ACC112 (cell line): Measurements from ENCODE around the gene STT3B.

Experiments used
- H2AFZ ChIP-seq: fragments of 200-600 bp; sonication (generic); one replicate; pipeline ENCODE4 v1.6.0; 2017; ENCODE audit warnings: antibody characterized with exemption, low read length; ENCODE audit not compliant: unreplicated experiment
- H3K27ac ChIP-seq: fragments of 200-600 bp; sonication (generic); 2 replicates; pipeline ENCODE4 v1.5.1; 2014; ENCODE audit warnings: low read depth, mild to moderate bottlenecking, antibody characterized with exemption, low read length, moderate library complexity
- H3K27me3 ChIP-seq: fragments of 200-600 bp; sonication (generic); 2 replicates; pipeline ENCODE4 v1.6.1; 2014; ENCODE audit warnings: mild to moderate bottlenecking, antibody characterized with exemption, low read length, moderate library complexity, mixed read lengths; ENCODE audit not compliant: insufficient read depth
- H3K36me3 ChIP-seq: fragments of 200-600 bp; sonication (generic); 2 replicates; pipeline ENCODE4 v1.6.1; 2016; ENCODE audit warnings: mild to moderate bottlenecking, antibody characterized with exemption, low read length, moderate library complexity, mixed read lengths; ENCODE audit not compliant: insufficient read depth
- H3K4me1 ChIP-seq: fragments of 200-600 bp; sonication (generic); one replicate; pipeline ENCODE4 v1.6.1; 2016; ENCODE audit warnings: low read length, mixed read lengths; ENCODE audit not compliant: insufficient read depth, unreplicated experiment, control insufficient read depth
- H3K4me3 ChIP-seq: fragments of 200-600 bp; sonication (generic); 2 replicates; pipeline ENCODE4 v1.5.1; 2014; ENCODE audit warnings: mild to moderate bottlenecking, low read depth, low read length
- H3K79me2 ChIP-seq: fragments of 200-600 bp; sonication (generic); one replicate; pipeline ENCODE4 v1.6.0; 2016; ENCODE audit warnings: low read length; ENCODE audit not compliant: control insufficient read depth, unreplicated experiment, insufficient read depth

The STT3B gene

GRCh38 chr3:31616711-31617110, 84.0 kb downstream of the STT3B start:
- H3K4me1 ChIP-seq: peaks cover 11% of the 10 kb centered on the region
- no peak overlapping the region for H3K27ac ChIP-seq
- no peaks in the 10 kb centered on the region for H3K27me3 ChIP-seq
- H2AFZ ChIP-seq: no peak overlapping the region
- no peak overlapping the region for H3K4me3 ChIP-seq
- H3K36me3 ChIP-seq: peaks cover 14% of the 10 kb centered on the region
- peaks cover 15% of the 10 kb centered on the region for H3K79me2 ChIP-seq

GRCh38 chr3:31620656-31621055, 87.9 kb downstream of the STT3B start:
- Histone ChIP-seq H3K36me3 (peaks cover 19% of the 10 kb centered on the region), H3K4me3 (no peak overlapping the region), H2AFZ (no peak overlapping the region), H3K27ac (no peak overlapping the region), H3K79me2 (peaks cover 3% of the 10 kb centered on the region), H3K4me1 (no peaks in the 10 kb centered on the region), H3K27me3 (no peaks in the 10 kb centered on the region)

- H3K4me3 ChIP-seq: no peak overlapping the region
- H3K27ac ChIP-seq: no peak overlapping the region
- H3K36me3 ChIP-seq: peaks cover 19% of the 10 kb centered on the region
- no peaks in the 10 kb centered on the region for H3K27me3 ChIP-seq
- no peaks in the 10 kb centered on the region for H3K4me1 ChIP-seq
- no peaks in the 10 kb centered on the region for H3K79me2 ChIP-seq
- no peak overlapping the region for H2AFZ ChIP-seq
Measured at GRCh38 chr3:31621314-31621713, 88.6 kb downstream of the STT3B start.

GRCh38 chr3:31622636-31623288, 90.0 kb downstream of the STT3B start:
- Histone ChIP-seq H3K27me3 (no peaks in the 10 kb centered on the region), H3K4me3 (no peak overlapping the region), H3K79me2 (no peaks in the 10 kb centered on the region), H3K4me1 (no peaks in the 10 kb centered on the region), H2AFZ (no peak overlapping the region), H3K36me3 (peaks cover 18% of the 10 kb centered on the region), H3K27ac (no peak overlapping the region)

GRCh38 chr3:31624083-31624709, 91.5 kb downstream of the STT3B start:
- no peaks in the 10 kb centered on the region for H3K4me1 ChIP-seq
- H2AFZ ChIP-seq: no peak overlapping the region
- peaks cover 11% of the 10 kb centered on the region for H3K36me3 ChIP-seq
- H3K79me2 ChIP-seq: no peaks in the 10 kb centered on the region
- no peaks in the 10 kb centered on the region for H3K27me3 ChIP-seq
- H3K27ac ChIP-seq: no peak overlapping the region
- H3K4me3 ChIP-seq: no peak overlapping the region

GRCh38 chr3:31625358-31625757, 92.6 kb downstream of the STT3B start:
- no peaks in the 10 kb centered on the region for H3K4me1 ChIP-seq
- H3K27me3 ChIP-seq: no peaks in the 10 kb centered on the region
- peaks cover 19% of the 10 kb centered on the region for H3K36me3 ChIP-seq
- no peak overlapping the region for H3K4me3 ChIP-seq
- no peak overlapping the region for H3K27ac ChIP-seq
- H3K79me2 ChIP-seq: no peaks in the 10 kb centered on the region
- no peak overlapping the region for H2AFZ ChIP-seq

- Histone ChIP-seq H3K27me3 (no peaks in the 10 kb centered on the region), H2AFZ (no peak overlapping the region), H3K27ac (no peak overlapping the region), H3K36me3 (peaks cover 15% of the 10 kb centered on the region), H3K4me3 (no peak overlapping the region), H3K4me1 (no peaks in the 10 kb centered on the region), H3K79me2 (no peaks in the 10 kb centered on the region)
Measured at GRCh38 chr3:31629054-31629453, 96.3 kb downstream of the STT3B start.

GRCh38 chr3:31634476-31634875, 101.8 kb downstream of the STT3B start:
- Histone ChIP-seq H3K27me3 (no peaks in the 10 kb centered on the region), H2AFZ (no peak overlapping the region), H3K4me1 (no peaks in the 10 kb centered on the region), H3K27ac (no peak overlapping the region), H3K4me3 (no peak overlapping the region), H3K36me3 (peaks cover 9% of the 10 kb centered on the region), H3K79me2 (no peaks in the 10 kb centered on the region)

GRCh38 chr3:31635545-31635944, 102.8 kb downstream of the STT3B start:
- no peaks in the 10 kb centered on the region for H3K4me1 ChIP-seq
- no peak overlapping the region for H2AFZ ChIP-seq
- H3K79me2 ChIP-seq: no peaks in the 10 kb centered on the region
- H3K36me3 ChIP-seq: peaks cover under 1% of the 10 kb centered on the region
- H3K27ac ChIP-seq: no peak overlapping the region
- no peaks in the 10 kb centered on the region for H3K27me3 ChIP-seq
- H3K4me3 ChIP-seq: no peak overlapping the region

- Histone ChIP-seq H2AFZ (no peak overlapping the region), H3K27ac (no peak overlapping the region), H3K79me2 (no peaks in the 10 kb centered on the region), H3K36me3 (no peaks in the 10 kb centered on the region; the same call in none of the 2 replicates), H3K4me1 (no peaks in the 10 kb centered on the region), H3K27me3 (no peaks in the 10 kb centered on the region), H3K4me3 (no peak overlapping the region)
Measured at GRCh38 chr3:31636049-31636448, 103.3 kb downstream of the STT3B start.
